ENCODE measurements around the gene KLF1.

- TF ChIP-seq YY1 (IDR thresholded peaks at IDR 0.05; ENCODE audit: insufficient read depth, insufficient read length) (no peak), ZNF274 (IDR thresholded peaks at IDR 0.05; ENCODE audit: low read depth, low read length) (no peak)
Measured at GRCh38 chr19:12836529-12836863, 50.5 kb downstream of the KLF1 start.
